ENCODE results near the gene SFXN2. TPM values are rescaled to one million over a fixed set of nuclear protein-coding genes. Genes with fewer than 3 reads are reported as not detected.
A peak's percentile ranks its signal among the peaks of the same experiment; 100 is the strongest.

The SFXN2 gene
- total and polyA plus RNA-seq, 5 donors from 2014 or later, result 4.9 to 11.5 (median 9.9) TPM

DNA sequence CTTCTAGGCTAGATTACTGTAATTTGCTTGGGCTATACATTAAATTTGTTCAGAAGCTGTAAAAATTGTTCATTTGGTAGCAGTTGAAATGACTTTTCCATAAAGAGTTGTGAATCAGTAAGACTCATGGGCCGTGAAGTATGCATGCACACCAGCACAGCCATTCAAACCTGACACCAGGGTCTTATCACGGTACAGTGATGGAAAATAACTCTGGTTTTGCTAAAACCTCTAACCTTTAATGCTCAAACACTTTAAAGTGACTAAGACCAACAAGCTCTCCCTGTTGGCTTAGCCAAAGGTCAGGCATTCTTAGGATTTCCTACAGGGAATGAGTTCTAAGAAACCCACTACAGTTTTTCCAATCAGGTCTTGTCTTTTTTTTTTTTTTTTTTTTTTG, 11.7 kb upstream of the SFXN2 start:
- ATAC-seq (ENCODE audit: low read depth in 2 of 2) (no peak), DNase-seq (no peak)
- Mint-ChIP-seq H3K4me3 (no peak overlapping the region), H3K9me3 (no peaks in the 10 kb centered on the region), H3K27ac (no peak overlapping the region), H3K27me3 (no peaks in the 10 kb centered on the region), H3K36me3 (peaks cover 25% of the 10 kb centered on the region), H3K4me1 (peaks cover 0 to 9% (median 3%) of the 10 kb centered on the region in 4 donors)
- no peak overlapping the region for H3K27ac ChIP-seq (ENCODE audit: insufficient read depth, low read length, poor library complexity, severe bottlenecking)
- no peak overlapping the region for H3K4me3 ChIP-seq (ENCODE audit: low read depth, low read length)
- peaks cover 13% of the 10 kb centered on the region for H3K36me3 ChIP-seq (ENCODE audit: control insufficient read depth, insufficient read depth, low read length)
- no peaks in the 10 kb centered on the region for H3K4me1 ChIP-seq (ENCODE audit: control insufficient read depth, insufficient read depth, low read length, poor library complexity, severe bottlenecking)
- H3K27me3 ChIP-seq (ENCODE audit: control insufficient read depth, insufficient read depth, low read length), result no peaks in the 10 kb centered on the region
- H3K9me3 ChIP-seq (ENCODE audit: control insufficient read depth in 2 of 2, low read length in 2 of 2), result no peaks in the 10 kb centered on the region

DNA sequence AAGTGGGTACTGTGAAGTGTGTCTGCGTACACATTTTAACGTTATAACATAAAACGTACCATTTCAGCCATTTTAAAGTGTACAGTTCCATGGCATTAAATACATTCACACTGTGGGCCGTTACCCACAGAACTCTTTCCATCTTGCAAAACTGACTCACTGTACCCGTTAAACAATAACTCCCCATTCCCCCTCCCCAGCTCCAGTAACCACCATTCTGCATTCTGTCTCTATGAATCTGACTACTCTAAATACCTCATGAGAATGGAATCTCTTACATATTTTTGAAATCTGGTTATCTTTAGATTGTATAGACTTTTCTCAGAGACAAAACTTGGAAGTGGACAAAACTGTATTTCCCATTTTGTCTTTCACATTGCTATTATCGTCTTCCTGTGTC, 9.5 kb upstream of the SFXN2 start:
- H3K4me3 Mint-ChIP-seq, result no peak overlapping the region

DNA sequence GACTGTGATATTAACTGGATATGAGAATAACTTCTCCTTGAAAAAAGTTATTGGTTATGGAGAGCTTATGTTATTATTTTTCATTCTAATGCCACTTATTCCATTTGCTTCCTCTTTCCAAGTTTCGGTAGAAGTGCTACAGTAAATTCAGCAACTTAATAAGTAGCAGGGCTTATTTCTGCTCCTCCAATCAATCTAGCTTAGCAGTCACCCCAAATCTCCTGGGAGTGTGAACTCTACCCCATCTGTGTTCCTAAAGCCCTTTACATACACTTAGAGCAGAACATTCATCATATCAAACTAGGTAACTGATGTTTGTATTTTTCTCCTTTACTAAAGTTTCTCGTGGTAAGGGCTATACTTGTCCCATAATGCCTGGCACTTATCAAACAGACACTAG, 8.9 kb upstream of the SFXN2 start:
- peaks cover 2 to 11% (median 5%) of the 10 kb centered on the region in 4 donors for H3K4me1 Mint-ChIP-seq
- H3K27me3 Mint-ChIP-seq, result no peaks in the 10 kb centered on the region
- H3K9me3 Mint-ChIP-seq, result no peaks in the 10 kb centered on the region
- H3K4me3 ChIP-seq (ENCODE audit: low read depth, low read length), result no peak overlapping the region
- no peak overlapping the region for H3K4me3 Mint-ChIP-seq
- no peaks in the 10 kb centered on the region for H3K9me3 ChIP-seq (ENCODE audit: control insufficient read depth in 2 of 2, low read length in 2 of 2)
- no peaks in the 10 kb centered on the region for H3K36me3 ChIP-seq (ENCODE audit: control insufficient read depth, insufficient read depth, low read length)
- H3K27ac ChIP-seq (ENCODE audit: insufficient read depth, low read length, poor library complexity, severe bottlenecking), result no peak overlapping the region
- H3K4me1 ChIP-seq (ENCODE audit: control insufficient read depth, insufficient read depth, low read length, poor library complexity, severe bottlenecking), result no peaks in the 10 kb centered on the region
- ATAC-seq (ENCODE audit: low read depth in 2 of 2), result no peak
- no peak for DNase-seq
- no peaks in the 10 kb centered on the region for H3K27me3 ChIP-seq (ENCODE audit: control insufficient read depth, insufficient read depth, low read length)
- no peak overlapping the region for H3K27ac Mint-ChIP-seq
- H3K36me3 Mint-ChIP-seq, result peaks cover 6% of the 10 kb centered on the region

More for the DNA sequence above, 9.5 kb upstream of the SFXN2 start:
- Histone ChIP-seq H3K36me3 (ENCODE audit: control insufficient read depth, insufficient read depth, low read length) (no peaks in the 10 kb centered on the region), H3K4me1 (ENCODE audit: control insufficient read depth, insufficient read depth, low read length, poor library complexity, severe bottlenecking) (no peaks in the 10 kb centered on the region), H3K27me3 (ENCODE audit: control insufficient read depth, insufficient read depth, low read length) (no peaks in the 10 kb centered on the region), H3K4me3 (ENCODE audit: low read depth, low read length) (no peak overlapping the region), H3K9me3 (ENCODE audit: control insufficient read depth in 2 of 2, low read length in 2 of 2) (no peaks in the 10 kb centered on the region), H3K27ac (ENCODE audit: insufficient read depth, low read length, poor library complexity, severe bottlenecking) (no peak overlapping the region)
- Mint-ChIP-seq H3K27ac (no peak overlapping the region), H3K27me3 (no peaks in the 10 kb centered on the region), H3K36me3 (peaks cover 7% of the 10 kb centered on the region), H3K4me1 (peaks cover under 1 to 6% (median 3%) of the 10 kb centered on the region in 4 donors), H3K9me3 (no peaks in the 10 kb centered on the region)
- no peak for ATAC-seq (ENCODE audit: low read depth in 2 of 2)
- no peak for DNase-seq

DNA sequence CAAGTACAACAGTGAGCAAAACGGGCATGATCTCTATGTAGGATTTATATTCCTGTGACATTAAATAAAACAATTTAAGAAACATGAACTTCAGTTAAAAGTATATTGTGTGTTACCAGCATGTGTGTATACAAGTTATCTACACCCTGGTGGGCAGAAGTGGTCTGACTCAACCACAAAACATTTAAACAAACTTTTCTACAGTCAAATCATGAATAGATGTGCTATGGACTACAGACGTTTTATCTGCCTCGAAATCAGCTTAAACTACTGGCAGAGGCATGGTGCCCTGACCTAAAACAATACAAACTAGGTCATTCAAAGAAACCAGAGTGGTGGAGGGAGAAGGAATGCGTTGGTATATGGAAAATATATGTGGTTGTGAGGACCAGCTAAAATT, 3.8 kb upstream of the SFXN2 start:
- Histone ChIP-seq H3K4me1 (ENCODE audit: control insufficient read depth, insufficient read depth, low read length, poor library complexity, severe bottlenecking) (peaks cover 20% of the 10 kb centered on the region), H3K4me3 (ENCODE audit: low read depth, low read length) (no peak overlapping the region), H3K27ac (ENCODE audit: insufficient read depth, low read length, poor library complexity, severe bottlenecking) (no peak overlapping the region), H3K9me3 (ENCODE audit: control insufficient read depth in 2 of 2, low read length in 2 of 2) (no peaks in the 10 kb centered on the region), H3K36me3 (ENCODE audit: control insufficient read depth, insufficient read depth, low read length) (no peaks in the 10 kb centered on the region), H3K27me3 (ENCODE audit: control insufficient read depth, insufficient read depth, low read length) (no peaks in the 10 kb centered on the region)
- Mint-ChIP-seq H3K4me3 (peak overlapping the region in 1 of 4 donors; percentile 71), H3K27ac (peak overlapping the region in 1 of 3 donors; percentile 67), H3K4me1 (peaks cover 7 to 45% (median 18%) of the 10 kb centered on the region in 4 donors), H3K9me3 (no peaks in the 10 kb centered on the region), H3K27me3 (no peaks in the 10 kb centered on the region), H3K36me3 (no peaks in the 10 kb centered on the region)
- ATAC-seq (ENCODE audit: low read depth in 2 of 2) (no peak), DNase-seq (no peak)

DNA sequence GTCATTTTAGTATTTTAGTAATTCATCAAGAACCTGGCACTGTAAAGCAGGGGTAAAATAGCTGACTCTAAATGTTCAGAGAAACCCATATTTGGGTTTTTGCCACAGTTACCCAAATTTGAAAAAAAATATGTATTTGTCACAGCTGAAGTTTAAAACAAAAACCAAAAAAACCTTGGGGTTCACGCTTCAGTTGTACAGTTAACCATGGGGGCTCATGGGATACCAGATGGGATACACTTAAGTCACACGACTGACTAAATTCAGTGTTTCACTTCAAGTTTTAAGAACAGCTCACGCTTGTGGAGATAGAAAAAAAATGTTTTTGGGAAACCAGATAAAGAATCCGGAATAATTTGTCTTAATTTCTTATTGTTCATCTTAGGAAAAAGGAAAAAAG, 2.3 kb upstream of the SFXN2 start:
- no peaks in the 10 kb centered on the region for H3K9me3 Mint-ChIP-seq
- Histone ChIP-seq H3K36me3 (ENCODE audit: control insufficient read depth, insufficient read depth, low read length) (no peaks in the 10 kb centered on the region), H3K9me3 (ENCODE audit: control insufficient read depth in 2 of 2, low read length in 2 of 2) (no peaks in the 10 kb centered on the region), H3K4me3 (ENCODE audit: low read depth, low read length) (no peak overlapping the region), H3K4me1 (ENCODE audit: control insufficient read depth, insufficient read depth, low read length, poor library complexity, severe bottlenecking) (peaks cover 20% of the 10 kb centered on the region), H3K27ac (ENCODE audit: insufficient read depth, low read length, poor library complexity, severe bottlenecking) (peak overlapping the region; percentile 30), H3K27me3 (ENCODE audit: control insufficient read depth, insufficient read depth, low read length) (no peaks in the 10 kb centered on the region)
- H3K4me1 Mint-ChIP-seq, result peaks cover 13 to 55% (median 21%) of the 10 kb centered on the region in 4 donors
- H3K27me3 Mint-ChIP-seq, result no peaks in the 10 kb centered on the region
- H3K36me3 Mint-ChIP-seq, result peaks cover 3% of the 10 kb centered on the region
- no peak for DNase-seq
- no peak overlapping the region for H3K27ac Mint-ChIP-seq
- ATAC-seq (ENCODE audit: low read depth in 2 of 2), result no peak
- H3K4me3 Mint-ChIP-seq, result peak overlapping the region in 3 of 4 donors; percentile 31 to 89 (median 55)

DNA sequence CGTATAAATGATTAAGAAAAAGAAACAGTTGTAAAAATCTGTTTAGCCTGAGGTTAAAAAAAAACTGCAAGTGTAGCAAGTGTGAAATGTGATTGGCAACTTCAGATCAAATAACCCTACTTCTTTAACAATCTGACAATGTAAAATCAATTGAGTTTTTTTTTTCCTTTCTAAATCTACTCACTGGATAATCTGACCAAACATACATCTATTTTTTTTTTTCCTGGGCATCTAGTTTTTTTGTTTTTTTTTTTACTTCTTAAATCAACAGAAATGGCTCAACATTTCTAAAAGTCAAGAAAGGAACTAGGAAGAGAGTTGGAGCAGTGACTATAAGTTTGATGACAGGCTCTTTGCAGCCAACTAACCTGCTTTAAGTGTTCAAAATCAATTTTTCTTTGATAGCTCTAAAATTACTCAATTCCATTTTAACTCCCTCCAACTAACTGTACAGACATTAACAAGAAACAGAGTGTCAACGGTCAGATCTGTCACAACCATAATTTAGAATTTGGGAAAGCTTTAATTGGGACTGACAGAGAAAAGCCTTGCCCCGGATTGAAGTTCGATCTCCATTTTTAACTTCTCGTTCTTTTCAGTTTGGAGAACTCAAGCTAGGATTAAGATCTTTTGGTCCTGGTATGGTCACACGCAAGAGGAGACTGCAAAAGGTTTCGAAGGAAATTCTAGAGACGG, 1.4 kb upstream of the SFXN2 start:
- H3K36me3 ChIP-seq (ENCODE audit: control insufficient read depth, insufficient read depth, low read length), result peaks cover 4% of the 10 kb centered on the region
- ATAC-seq (ENCODE audit: low read depth in 2 of 2) (no peak), DNase-seq (no peak)
- Mint-ChIP-seq H3K4me3 (peak overlapping the region; percentile 89 to 97 (median 96)), H3K36me3 (peaks cover 10% of the 10 kb centered on the region), H3K27ac (peak overlapping the region; percentile 80 to 93 (median 81)), H3K27me3 (no peaks in the 10 kb centered on the region), H3K4me1 (peaks cover 19 to 58% (median 25%) of the 10 kb centered on the region in 4 donors), H3K9me3 (no peaks in the 10 kb centered on the region)
- H3K27ac ChIP-seq (ENCODE audit: insufficient read depth, low read length, poor library complexity, severe bottlenecking), result peak overlapping the region; percentile 88
- H3K27me3 ChIP-seq (ENCODE audit: control insufficient read depth, insufficient read depth, low read length), result no peaks in the 10 kb centered on the region
- peak overlapping the region; percentile 83 for H3K4me3 ChIP-seq (ENCODE audit: low read depth, low read length)
- peaks cover 20% of the 10 kb centered on the region for H3K4me1 ChIP-seq (ENCODE audit: control insufficient read depth, insufficient read depth, low read length, poor library complexity, severe bottlenecking)
- no peaks in the 10 kb centered on the region for H3K9me3 ChIP-seq (ENCODE audit: control insufficient read depth in 2 of 2, low read length in 2 of 2)

DNA sequence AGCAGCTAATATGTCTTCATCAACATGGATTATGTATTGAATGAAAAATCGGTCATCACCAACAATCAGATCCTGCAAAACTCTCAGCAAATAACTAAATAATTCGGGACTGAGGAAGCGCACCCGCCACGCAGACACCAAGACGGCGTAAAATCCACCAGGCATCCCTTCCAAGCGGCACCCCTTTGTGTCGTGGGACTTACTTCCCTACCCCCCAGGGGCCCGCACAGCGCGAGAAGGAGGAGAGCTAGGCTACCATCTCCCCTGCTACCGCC, 960 bp upstream of the SFXN2 start:
- H3K36me3 ChIP-seq (ENCODE audit: control insufficient read depth, insufficient read depth, low read length), result peaks cover 4% of the 10 kb centered on the region
- ATAC-seq (ENCODE audit: low read depth in 2 of 2) (peak; percentile 42 to 54), DNase-seq (no peak)
- peak overlapping the region; percentile 80 to 93 (median 81) for H3K27ac Mint-ChIP-seq
- H3K4me3 ChIP-seq (ENCODE audit: low read depth, low read length), result peak overlapping the region; percentile 83
- H3K4me3 Mint-ChIP-seq, result peak overlapping the region; percentile 89 to 97 (median 96)
- no peaks in the 10 kb centered on the region for H3K27me3 Mint-ChIP-seq
- peaks cover 19 to 60% (median 27%) of the 10 kb centered on the region in 4 donors for H3K4me1 Mint-ChIP-seq
- H3K36me3 Mint-ChIP-seq, result peaks cover 13% of the 10 kb centered on the region
- no peaks in the 10 kb centered on the region for H3K27me3 ChIP-seq (ENCODE audit: control insufficient read depth, insufficient read depth, low read length)
- H3K9me3 ChIP-seq (ENCODE audit: control insufficient read depth in 2 of 2, low read length in 2 of 2), result no peaks in the 10 kb centered on the region
- peaks cover 20% of the 10 kb centered on the region for H3K4me1 ChIP-seq (ENCODE audit: control insufficient read depth, insufficient read depth, low read length, poor library complexity, severe bottlenecking)
- no peaks in the 10 kb centered on the region for H3K9me3 Mint-ChIP-seq
- H3K27ac ChIP-seq (ENCODE audit: insufficient read depth, low read length, poor library complexity, severe bottlenecking), result peak overlapping the region; percentile 88

Measured in CD4-positive, CD25-positive, alpha-beta regulatory T cell (primary cell).